BJ (cell line): ENCODE data around the gene ARMC10. TPM values are rescaled to one million over a fixed set of nuclear protein-coding genes. Genes with fewer than 3 reads are reported as not detected.

Source experiments
- CTCF ChIA-PET: fragments of 350-600 bp; formaldehyde crosslinking; extraction: SDS; loops from one replicate; lab custom pipeline; 2021; ENCODE audit warnings: antibody characterized with exemption, inconsistent platforms; lab: Yijun Ruan, JAX
- POLR2A ChIA-PET: fragments of 300-600 bp; sonication (Branson Sonifier 250); formaldehyde crosslinking; extraction: SDS; loops from one replicate; lab custom pipeline; 2021; ENCODE audit warnings: antibody characterized with exemption; lab: Charles Lee
- DNase-seq: peaks from one replicate; pipeline ENCODE4 v3.0.0-alpha.2; 2011; ENCODE audit warnings: low read depth
- H3K27me3 ChIP-seq: 2 replicates; pipeline ENCODE4 v1.6.0; 2011; ENCODE audit warnings: low read length; ENCODE audit not compliant: control insufficient read depth, insufficient read depth
- H3K36me3 ChIP-seq: 2 replicates; pipeline ENCODE4 v1.5.1; 2011; ENCODE audit warnings: low read length; ENCODE audit not compliant: control insufficient read depth, insufficient read depth
- H3K4me3 ChIP-seq: 2 replicates; pipeline ENCODE4 v1.5.1; 2011; ENCODE audit warnings: low read depth, mild to moderate bottlenecking, control low read depth, low read length
- polyA plus RNA-seq: library from polyadenylated mRNA; depleted of rRNA; stranded (reverse); fragments of >200 nt; gene quantifications from 2 replicates; pipeline ENCODE4 v1.2.3, GENCODE V29; 2011
- TF ChIP-seq, protein P1 (sequence below): IDR thresholded peaks from 2 replicates; pipeline ENCODE4 v1.5.1; 2011; ENCODE audit warnings: low read depth, mild to moderate bottlenecking, control low read depth, inconsistent platforms, low read length, moderate library complexity; ENCODE audit not compliant: insufficient read depth

ARMC10 gene
- polyA plus RNA-seq, 1 experiment: 13.2 TPM

DNA sequence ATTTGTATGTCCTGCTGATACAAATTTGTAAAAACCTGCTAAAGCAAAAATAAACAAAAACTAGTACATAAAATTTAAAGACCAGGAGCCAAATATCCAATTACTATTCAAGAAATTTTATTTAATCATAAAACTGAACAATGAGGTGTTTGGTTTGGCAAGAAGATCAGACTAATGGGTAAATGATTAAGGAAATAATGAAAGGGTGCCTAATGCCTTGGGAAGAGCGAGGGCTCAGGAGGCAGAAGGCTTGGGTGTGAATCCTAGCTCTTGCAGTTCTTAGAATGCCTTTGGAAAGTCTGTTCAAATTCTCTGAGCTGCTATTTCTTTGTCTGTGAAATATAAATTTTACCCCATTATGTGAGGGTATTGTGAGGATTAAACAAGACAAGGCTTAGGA lies 41.6 kb downstream of the ARMC10 start:
- ChIA-PET CTCF (no interaction called here), POLR2A (no interaction called here)
- no peaks in the 10 kb centered on the region for H3K36me3 ChIP-seq

DNA sequence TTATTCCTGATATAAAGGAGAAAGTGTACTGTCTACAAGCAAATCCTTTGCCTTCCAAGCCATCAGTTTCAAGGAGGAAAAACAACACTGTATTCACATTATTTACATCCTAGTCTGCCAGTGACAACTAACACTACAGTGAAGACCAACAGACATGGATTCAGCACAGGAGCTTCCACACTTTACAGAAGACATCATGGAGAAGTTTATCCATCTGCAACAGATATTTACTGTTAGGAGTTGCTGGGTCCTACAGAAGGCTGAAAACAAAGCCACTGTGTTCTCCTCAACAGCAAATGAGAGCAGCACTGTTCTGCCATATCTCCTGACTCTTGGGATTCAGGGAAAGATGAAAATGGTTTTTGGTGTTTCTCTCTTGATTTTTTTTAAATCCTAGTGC lies 42.1 kb downstream of the ARMC10 start:
- no peaks in the 10 kb centered on the region for H3K36me3 ChIP-seq
- DNase-seq: no peak
- ChIA-PET POLR2A (no interaction called here), CTCF (no interaction called here)
- H3K4me3 ChIP-seq: no peak overlapping the region
- TF ChIP-seq, protein P1, sequence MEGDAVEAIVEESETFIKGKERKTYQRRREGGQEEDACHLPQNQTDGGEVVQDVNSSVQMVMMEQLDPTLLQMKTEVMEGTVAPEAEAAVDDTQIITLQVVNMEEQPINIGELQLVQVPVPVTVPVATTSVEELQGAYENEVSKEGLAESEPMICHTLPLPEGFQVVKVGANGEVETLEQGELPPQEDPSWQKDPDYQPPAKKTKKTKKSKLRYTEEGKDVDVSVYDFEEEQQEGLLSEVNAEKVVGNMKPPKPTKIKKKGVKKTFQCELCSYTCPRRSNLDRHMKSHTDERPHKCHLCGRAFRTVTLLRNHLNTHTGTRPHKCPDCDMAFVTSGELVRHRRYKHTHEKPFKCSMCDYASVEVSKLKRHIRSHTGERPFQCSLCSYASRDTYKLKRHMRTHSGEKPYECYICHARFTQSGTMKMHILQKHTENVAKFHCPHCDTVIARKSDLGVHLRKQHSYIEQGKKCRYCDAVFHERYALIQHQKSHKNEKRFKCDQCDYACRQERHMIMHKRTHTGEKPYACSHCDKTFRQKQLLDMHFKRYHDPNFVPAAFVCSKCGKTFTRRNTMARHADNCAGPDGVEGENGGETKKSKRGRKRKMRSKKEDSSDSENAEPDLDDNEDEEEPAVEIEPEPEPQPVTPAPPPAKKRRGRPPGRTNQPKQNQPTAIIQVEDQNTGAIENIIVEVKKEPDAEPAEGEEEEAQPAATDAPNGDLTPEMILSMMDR: no peak
- H3K27me3 ChIP-seq: no peaks in the 10 kb centered on the region

More for the DNA sequence above, 41.6 kb downstream of the ARMC10 start:
- Histone ChIP-seq H3K4me3 (no peak overlapping the region), H3K27me3 (no peaks in the 10 kb centered on the region)
- no peak for DNase-seq
- TF ChIP-seq, protein P1: no peak

DNA sequence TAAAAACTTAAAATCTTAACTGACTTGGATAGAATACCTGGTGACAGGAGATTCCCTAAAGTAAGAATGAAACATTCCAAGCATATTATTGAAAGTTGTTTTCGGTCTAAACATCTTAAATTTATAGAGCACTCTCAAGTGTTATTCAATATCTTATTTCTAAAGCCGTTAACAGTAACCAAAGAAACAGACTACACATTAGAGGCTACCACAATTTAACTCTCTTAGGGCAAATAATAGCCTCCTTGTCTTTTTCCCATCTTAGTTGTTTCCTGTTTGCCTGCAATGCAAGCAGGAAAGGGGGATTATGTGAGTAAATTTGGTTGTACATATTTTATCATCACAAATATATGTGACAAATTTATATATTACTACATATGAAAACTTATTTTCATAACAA lies 42.5 kb downstream of the ARMC10 start:
- no peaks in the 10 kb centered on the region for H3K27me3 ChIP-seq
- H3K4me3 ChIP-seq: no peak overlapping the region
- TF ChIP-seq, protein P1: no peak
- POLR2A ChIA-PET: no interaction called here
- no peak for DNase-seq
- CTCF ChIA-PET: interaction anchor here (0.8 kb wide), 1 partner anchor 13 kb away, joined by 3 read pairs; no protein-coding TSS in a partner anchor
- peaks cover 2% of the 10 kb centered on the region; the same call in 1 of the 2 replicates for H3K36me3 ChIP-seq

DNA sequence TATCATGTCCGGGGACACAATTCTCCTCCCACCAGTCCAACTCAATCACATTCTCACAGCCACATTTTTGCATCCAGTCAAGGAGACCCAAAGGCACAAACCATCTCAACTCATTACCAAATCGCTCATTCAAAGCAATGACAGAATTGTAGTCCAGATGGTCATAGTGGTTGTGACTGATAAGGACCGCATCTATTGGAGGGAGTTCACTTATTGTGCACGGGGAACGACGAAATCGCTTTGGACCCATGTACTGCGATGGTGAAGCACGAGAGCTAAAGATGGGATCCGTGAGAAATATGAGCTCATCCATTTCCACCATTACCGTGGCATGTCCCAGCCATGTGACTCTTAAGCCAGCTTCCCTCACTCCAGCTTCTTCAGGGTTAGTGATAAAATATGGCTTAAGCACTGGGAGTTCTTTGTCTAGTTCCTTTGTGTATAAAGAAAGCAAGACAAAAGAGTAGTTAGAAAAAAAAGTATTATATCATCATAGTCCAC lies 44.9 kb downstream of the ARMC10 start:
- no peaks in the 10 kb centered on the region for H3K27me3 ChIP-seq
- POLR2A ChIA-PET: no interaction called here

DNA sequence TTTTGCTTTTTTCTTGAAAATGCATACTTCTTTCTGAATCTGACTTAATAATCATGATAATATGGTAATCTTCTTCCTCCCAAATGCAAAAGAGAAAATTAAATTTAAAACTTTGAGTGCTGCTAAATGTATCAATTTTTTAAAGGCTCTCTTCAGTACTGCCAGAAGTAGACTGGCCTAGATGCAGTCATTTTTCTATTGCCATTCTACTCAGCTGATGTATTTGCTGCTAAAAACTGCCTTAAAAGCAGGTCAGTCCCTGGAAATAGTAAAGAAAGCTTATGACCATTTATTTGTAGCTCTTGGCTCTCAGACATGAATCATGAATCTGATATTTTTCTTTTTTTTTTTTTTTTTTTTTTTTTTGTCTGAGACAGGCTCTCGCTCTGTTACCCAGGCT lies 45.4 kb downstream of the ARMC10 start:
- DNase-seq: no peak
- H3K4me3 ChIP-seq: no peak overlapping the region
- H3K27me3 ChIP-seq: no peaks in the 10 kb centered on the region
- TF ChIP-seq, protein P1: no peak
- ChIA-PET CTCF (interaction anchor here (1.4 kb wide), 1 partner anchor 9 kb away, joined by 3 read pairs; no protein-coding TSS in a partner anchor), POLR2A (no interaction called here)
- peaks cover 2% of the 10 kb centered on the region; the same call in 1 of the 2 replicates for H3K36me3 ChIP-seq

More for the DNA sequence above, 44.9 kb downstream of the ARMC10 start:
- H3K36me3 ChIP-seq: peaks cover 2% of the 10 kb centered on the region; the same call in 1 of the 2 replicates
- no peak for DNase-seq
- H3K4me3 ChIP-seq: no peak overlapping the region
- CTCF ChIA-PET: interaction anchor here (1.4 kb wide), 1 partner anchor 10 kb away, joined by 3 read pairs; no protein-coding TSS in a partner anchor
- TF ChIP-seq, protein P1: no peak
